CD4-positive, alpha-beta T cell treated with Interleukin-21 for 1 hour (primary cell): ENCODE data around the gene SYF2.
A peak's percentile ranks its signal among the peaks of the same experiment; 100 is the strongest.
"Not testable (repeated sequence)": the region's sequence is repeated elsewhere in the genome, so short reads cannot be mapped to it uniquely, and the experiment has no call there.

Source experiments
- DNase-seq: peaks from one replicate; pipeline ENCODE4 v3.0.0-alpha.2; 2020

The SYF2 gene

DNA sequence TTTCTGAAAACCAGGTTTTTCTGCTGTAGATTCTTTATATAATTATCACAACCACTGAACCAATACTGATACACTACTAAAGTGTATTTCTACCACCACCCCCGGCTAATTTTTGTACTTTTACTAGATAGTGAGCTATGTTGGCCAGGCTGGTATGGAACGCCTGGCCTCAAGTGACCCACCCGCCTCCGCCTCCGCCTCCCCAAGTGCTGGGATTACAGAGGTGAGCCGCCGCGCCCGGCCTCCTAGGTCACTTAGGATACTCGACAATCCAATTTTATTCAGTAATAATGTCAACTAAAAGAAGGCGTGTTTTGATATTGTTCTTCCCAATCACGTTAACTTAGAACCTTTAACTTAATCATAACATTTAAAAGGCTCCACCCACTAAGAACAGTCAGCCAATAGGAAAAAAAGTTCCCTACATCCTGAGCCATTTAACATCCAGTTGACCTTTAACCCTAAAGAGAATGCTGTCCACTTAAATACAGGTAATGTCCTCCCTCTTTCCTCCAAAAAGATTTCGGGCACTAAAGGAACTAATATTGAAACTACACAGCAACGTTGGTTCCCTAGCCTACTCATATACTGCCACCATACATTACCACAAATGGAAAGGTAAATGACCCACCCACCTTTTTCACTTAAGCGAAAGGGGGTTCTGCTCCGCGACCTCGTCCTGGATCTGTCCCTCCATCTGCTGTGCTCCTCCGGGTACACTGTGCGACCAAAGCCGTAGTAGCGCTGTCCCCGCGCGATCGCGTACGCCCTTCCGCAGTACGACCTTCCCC lies 13.7 kb upstream of the SYF2 start:
- DNase-seq: peak; percentile 30

DNA sequence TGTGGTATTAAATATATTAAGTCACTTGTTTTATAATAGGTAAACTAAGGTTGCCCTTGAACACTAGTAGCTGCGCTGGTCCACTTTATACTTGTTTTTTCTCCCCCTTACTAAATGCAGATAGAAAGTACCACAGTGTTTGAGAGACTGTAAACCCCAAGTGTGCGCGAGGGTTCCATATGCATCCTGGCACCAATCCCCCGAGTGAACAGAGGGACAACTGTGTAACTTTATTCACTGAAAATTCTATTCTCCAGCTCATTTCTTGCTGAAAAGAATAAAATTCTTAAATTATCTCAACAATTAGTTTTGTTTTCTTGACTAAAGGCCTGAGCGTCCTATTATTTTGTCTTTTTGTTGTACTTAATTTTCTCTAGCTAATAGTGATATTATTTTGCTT lies 13.1 kb upstream of the SYF2 start:
- DNase-seq: no peak

DNA sequence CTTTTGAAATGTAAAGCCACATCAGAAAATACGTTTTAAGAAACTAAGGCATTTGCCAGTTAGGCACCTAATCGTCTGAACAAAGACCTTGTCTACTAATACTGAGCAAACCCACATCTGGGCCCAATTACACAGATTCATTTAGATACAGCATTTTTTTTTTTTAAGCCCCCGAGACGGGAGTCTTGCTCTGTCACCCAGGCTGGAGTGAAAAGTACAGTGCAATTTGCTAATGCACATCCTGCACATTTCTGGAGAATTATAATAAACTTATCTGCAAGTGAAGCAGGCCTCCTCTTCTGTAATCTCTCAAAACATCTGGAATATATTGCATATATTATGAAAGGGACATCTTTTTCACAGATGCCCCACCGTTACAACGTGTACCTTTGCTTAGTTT lies 11.6 kb upstream of the SYF2 start:
- no peak for DNase-seq

DNA sequence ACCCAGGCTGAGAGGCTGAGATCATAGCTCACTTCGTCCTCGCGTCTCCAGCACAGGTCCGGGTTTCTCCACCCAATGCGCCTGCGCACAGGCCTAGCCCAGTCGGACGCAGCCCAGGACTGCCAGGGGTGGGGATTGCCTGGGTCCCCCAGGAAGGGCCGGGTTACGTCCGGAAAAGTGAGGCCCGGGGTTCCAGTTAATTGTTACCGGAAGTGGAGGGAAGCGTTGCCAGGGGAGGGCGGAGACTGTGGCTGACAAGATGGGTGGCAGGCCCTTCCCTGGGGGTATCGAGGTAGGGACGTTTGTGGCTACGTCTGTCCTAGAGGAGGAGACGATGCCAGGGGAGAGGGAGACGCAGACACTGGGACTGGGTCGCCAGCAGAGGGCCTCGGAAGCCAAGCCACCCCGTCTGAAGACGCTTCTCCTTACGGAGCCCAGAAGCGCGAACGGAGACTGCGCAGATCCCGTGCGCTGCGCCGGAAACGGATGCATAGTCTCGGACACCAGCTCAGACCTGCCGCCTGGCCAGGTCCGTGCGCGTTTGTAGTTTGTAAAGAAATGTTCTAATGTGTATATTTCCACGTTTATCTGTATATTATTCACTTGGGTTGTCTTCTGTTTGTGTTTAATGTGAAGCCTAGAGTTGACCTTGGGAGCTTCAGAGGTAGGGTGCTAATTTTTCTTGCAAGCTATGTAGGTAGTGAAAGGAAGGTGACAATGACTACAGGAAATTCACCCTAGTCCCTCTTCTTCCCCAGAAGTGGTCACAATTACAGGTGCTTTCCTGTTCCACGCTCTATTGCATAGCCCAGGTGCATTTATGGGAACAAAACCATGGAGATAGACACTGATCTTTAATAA lies 7.6 kb upstream of the SYF2 start:
- DNase-seq: peak; percentile 94

DNA sequence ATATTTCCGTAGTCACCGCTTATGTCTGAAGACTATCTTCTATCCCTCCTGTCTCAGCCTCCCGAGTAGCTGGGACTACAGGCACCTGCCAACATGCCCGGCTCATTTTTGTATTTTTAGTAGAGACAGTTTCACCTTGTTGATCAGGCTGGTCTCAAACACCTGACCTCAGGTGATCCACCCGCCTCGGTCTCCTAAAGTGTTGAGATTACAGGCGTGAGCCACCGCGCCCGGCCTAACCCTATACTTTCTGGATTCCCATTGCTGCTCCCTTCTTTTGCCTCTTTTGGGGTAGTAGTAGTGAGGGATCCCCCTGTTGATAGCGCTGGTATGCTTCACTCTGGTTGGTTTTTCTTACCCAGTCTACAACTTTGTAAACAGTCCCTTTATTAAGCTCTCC lies 5.7 kb upstream of the SYF2 start:
- DNase-seq: no peak

DNA sequence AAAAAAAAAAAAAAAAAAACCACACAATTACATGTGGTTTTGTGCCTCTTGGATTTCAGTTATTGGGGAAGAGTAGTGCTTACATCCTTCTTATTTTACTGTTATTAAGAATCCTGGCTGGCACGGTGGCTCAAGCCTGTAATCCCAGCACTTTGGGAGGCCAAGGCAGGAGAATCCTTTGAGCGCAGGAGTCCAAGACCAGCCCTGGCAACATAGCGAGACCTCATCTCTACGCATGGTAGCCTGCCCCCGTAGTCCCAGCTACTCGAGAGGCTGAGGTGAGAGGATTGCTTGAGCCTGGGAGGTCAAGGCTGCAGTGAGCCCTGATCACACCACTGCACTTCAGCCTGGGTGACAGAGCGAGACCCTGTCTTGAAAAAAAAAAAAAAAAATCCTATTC lies 4.0 kb upstream of the SYF2 start:
- DNase-seq: not testable (repeated sequence)

DNA sequence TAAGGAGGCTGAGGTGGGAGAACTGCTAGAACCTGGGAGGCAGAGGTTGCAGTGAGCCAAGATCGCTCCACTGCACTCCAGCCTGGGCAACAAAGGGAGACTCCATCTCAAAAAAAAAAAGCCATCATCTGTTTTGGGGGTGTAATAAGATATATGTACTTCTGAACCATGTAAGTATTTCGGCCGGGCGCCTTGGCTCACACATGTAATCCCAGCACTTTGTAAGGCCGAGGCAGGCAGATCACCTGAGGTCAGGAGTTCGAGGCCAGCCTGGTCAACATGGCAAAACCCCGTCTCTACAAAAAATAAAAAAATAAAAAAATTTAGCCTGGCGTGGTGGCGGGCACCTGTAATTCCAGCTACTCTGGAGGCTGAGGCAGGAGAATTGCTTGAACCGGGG lies 3.1 kb upstream of the SYF2 start:
- DNase-seq: not testable (repeated sequence)

DNA sequence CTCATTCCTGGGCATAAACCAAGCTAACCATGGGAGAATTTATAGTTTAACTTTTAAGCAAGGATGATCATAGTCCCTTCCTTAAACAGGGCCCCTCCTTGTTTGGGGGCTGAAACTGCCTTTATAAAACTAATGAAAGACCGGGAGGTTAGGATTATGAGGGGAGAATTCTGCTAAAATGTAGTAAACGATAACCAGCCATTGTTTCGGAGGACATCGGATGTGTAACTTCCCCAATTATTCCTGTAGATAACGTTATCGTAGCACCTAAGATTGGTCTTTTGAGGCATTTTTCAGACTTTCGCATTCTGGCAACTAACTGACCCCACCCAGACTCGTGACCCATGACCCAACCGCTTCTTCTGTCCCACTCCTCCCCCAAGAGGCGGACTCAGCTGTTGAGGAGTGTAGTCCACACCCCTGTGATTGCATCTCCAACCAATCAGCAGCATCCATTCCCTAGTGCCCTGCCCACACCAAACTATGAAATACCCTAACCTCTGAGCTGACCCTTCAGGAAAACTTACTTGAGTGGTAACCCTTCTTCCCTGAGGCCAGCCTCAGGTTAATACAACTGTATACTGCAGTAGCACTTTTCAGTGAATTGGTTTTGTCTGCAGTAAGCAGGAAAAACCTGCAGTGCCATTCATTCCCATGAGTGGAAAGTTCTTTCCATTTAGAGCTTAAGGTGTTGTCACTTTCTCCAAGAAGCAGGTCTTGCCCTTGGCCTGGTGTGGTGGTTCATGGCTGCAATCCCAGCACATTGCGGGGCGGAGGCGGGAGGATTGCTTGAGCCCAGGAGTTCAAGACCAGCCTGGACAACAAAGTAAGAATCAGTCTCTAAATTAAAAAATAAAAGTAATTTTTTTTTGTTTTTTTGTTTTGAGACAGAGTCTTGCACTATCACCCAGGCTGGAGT lies 823 bp upstream of the SYF2 start:
- peak; percentile 84 for DNase-seq

DNA sequence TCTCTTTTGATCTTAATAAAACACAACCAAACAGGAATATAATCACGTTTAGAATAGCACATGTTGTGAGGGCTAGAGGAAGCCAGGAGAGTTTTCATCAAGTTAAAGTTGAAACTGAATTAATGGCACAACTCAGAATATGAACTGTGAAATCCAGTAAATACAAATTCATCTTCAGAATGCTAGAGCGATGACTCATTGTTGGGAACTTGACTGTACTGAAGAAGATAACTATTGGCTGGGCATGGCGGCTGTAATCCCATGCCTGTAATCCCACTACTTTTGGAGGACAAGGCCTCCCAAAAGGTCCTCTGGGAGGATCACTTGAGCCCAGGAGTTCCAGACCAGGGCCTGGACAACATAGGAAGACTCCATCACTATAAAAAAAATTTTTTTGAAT lies 8.8 kb downstream of the SYF2 start:
- DNase-seq: no peak

DNA sequence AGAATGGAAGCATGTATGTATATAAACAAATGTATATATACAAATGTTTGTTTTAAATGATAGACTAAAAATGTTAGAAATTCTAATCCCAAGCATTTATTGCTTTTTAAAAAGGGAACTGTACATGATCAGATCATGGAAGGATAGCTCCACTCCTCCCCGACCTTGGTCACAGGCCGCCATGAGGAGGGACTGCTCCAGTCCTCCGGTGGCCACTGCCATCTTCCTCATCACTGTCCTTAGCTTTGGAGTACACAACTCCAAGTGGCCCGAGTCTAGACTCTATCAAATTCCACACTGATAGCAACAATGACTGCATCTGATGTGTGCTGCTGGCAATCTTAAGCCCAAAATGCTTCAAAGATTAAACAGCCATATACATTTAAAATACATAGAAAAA lies 9.7 kb downstream of the SYF2 start:
- DNase-seq: no peak

DNA sequence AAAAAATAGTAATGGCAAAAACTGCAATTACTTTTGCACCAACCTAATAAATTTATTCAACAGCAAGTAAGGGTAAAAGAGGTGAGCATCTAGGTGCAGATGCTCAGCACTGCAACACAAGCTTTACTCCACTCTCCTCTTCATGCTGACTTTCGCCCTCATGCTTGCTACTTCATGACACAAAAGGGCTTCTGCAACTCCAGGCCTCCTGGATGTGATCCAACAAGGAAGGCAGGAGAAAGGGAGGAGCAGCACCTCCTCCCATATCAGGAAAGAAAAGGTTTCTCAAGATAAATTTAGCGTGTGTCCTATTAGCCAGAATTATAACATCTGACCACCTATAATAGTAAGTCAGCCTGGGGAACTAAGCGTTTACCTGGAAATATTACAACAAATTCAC lies 11.6 kb downstream of the SYF2 start:
- no peak for DNase-seq

DNA sequence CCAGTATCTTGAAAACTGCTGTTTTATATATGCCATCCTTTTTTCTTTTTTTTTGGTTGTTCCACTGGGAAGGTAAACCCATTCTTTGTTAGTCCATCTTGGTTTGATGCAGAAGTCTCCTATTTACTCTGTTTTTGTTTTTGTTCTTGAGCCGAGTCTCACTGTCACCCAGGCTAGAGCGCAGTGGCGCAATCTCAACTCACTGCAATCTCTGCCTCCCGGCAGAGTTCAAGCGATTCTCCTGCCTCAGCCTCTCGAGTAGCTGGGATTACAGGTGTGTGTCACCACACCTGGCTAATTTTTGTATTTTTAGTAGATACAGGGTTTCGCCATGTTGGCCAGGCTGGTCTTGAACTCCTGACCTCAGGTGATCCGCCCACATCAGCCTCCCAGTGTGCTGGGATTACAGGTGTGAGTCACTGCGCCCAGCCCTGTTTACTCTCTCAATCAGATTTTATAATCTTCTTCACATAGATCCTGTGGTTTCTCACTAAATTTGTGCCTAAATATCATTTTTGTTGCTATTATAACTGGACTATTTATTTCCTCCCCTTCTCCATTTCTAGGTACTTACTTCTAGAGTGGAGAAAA lies 12.5 kb downstream of the SYF2 start:
- DNase-seq: no peak

DNA sequence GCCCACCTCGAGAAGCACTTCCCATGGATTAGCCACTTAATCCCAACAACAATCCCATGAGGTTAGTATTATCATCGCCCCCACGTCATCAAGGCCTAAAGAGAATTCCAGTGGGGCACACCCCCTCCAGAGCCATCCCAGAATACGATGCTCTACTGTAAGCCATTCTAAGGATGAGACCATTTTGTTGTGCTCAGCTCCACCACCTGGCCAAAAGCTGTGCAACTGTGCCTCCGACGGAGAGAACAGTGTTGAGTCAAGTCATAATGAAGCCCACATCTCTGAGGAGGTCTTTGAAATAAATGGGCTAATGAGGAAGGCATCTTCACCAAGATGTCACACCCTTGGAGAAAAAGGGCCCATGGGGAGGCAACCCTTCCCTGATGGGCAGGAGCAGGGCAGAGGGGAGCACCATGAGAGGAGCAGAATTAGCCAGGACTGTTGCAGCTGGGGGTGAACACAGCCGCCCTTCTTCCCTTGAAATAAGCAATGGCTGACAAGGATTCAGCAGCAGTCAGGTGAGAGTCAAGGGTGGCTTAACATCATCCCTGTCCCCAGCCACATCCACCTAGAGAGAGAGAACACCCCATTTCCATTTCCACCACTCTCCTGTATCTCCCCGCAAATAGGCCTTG lies 14.6 kb downstream of the SYF2 start:
- DNase-seq: no peak

DNA sequence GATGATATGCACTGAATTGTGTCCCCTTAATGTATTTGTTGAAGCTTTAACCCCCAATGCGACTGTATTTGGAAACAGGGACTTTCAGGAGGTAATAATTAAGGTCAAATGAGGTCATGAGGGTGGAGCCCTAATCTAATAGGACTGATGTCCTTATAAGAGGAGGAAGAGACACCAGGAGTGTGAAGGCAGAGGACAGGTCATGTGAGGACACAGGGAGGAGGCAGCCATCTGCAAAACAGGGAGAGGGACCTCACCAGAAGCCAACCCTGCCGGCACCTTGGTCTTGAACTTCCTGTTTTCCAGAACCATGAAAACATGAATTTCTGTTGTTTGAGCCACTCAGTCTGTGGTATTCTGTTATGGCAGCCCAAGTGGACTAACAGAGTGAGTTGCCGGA lies 15.3 kb downstream of the SYF2 start:
- no peak for DNase-seq

DNA sequence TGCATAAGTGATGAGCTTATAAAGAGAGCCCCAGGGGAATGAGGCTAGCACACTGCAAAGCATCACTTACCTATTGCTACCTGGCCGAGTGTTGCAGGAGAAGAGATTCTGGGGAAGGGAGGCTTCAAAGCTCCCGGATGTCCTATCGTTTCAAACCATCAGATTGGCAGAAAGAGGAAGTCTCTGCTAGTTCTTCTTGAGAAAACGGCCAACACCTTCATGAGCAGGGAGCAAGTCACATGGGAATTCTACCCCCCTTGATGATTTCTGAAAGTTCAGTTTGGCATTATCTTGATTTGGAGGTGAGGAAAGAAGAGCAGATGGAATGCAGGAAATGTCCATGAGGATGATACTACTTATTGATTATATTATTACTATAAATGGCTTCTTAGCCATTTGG lies 16.2 kb downstream of the SYF2 start:
- no peak for DNase-seq

DNA sequence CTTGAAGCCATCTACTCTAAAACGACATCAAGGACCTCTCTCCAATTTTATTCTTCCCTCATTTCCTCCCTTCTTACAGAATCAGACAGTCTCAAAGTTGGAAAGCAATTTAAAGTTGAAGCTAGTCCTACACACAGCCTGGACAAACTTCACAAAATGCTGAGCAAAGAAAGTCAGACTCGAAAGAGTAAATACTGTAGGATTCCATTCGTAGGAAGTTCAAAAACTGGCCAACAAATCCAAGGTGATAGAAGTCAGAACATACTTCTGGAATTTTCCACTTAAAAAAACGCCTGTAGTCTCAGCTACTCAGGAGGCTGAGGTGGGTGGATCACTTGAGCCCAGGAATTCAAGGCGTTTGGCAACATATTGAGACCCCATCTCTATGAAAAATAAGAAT lies 19.6 kb downstream of the SYF2 start:
- DNase-seq: no peak

DNA sequence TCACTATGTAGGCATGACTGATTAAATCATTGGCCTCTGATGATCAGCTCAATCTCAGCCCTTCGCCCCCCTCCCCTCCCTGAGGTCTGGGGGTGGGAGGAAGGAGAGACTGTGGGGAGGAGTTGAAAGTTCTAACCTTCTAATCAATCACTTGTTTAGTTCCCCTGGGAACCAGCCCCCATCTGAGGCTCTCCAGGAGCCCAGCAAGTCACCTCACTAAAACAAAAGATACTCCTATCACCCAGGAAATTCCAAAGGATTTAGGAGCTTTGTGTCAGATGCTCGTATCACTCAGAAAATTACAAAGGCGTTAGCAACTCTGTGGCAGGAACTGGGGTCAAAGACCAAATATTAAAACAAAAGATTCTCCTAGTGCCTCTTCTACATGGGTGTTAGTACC lies 21.6 kb downstream of the SYF2 start:
- DNase-seq: no peak

DNA sequence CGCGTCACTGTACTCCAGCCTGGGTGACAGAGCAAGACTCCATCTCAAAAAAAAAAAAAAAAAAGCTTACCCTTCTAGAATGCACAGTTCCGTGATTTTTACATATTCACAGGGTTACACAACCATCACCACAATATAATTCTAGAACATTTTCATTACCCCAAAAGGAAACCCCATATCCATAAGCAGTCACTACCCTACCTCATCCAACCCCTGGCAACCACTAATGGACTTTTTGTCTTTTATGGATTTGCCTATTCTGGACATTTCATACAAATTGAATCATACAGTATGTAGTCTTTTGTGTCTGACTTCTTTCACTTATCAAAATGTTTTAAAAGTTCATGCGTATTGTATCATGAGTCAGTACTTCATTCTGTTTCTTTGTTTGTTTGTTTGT lies 22.8 kb downstream of the SYF2 start:
- DNase-seq: no peak

DNA sequence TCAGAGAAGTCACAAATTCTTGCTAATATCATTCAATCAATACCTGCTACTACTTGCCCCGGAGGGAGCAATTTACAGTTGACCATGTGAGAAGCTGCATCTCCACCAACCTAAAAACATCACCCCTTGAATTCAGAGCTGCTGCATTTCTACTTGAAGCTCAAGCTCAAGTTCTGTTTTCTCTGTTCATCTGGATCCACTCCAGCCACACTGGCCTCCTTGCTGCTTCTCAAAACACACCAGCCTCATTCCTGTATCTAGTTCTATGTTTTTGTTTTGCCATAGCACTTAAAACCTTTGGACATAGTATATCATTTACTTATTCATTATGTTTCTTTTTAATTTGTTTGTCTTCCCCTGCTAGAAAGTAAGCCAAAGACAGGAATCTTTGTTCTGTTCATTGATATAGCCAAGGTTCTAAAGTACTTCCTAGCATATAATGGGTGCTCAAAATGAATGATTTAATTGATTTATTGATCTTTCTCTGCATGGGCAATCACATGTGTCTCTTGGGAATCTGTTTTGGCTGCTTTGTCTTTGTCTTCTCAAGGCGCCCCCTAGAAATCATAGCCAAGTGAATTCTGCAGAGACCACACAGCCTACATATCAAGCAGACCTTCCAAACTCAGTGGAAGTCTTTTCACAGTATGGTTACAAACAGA lies 23.6 kb downstream of the SYF2 start:
- no peak for DNase-seq

DNA sequence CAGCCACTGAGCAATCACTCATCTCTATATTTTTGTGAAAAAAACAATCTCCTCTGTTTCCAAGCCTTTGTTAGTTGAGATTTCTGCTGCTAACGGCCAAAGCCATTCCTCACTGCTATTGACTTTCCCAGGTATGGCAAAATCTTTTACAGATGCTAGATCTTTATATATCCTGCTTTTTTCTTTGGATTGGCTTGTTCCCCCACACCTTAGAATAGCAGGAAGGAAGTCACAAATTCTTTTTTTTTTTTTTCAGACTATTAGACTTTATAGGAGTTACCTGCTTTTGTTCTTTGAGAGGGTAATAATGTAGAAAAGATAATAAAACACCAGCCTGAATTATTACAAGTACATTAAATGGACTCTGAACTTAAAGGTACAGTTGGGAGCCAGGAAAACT lies 24.2 kb downstream of the SYF2 start:
- no peak for DNase-seq

DNA sequence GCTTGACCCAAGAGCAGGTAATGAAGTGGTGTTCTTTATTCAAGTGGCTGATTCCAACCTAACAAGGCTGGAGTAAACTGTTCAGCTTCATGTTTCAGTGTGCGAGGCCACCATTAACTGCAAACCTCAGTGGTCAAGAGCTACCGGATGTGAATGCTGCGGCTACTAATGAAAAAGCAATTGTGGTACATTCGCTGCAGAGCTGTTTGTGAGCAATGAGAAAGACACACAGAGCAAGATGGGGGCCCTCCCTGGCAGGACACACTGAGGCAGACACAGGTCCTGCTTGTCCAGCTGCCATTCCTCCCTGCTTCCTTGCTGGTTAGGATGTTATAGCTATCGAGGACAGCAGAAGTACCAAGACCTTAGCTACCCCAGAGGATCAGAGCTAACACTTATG lies 26.1 kb downstream of the SYF2 start:
- no peak for DNase-seq

DNA sequence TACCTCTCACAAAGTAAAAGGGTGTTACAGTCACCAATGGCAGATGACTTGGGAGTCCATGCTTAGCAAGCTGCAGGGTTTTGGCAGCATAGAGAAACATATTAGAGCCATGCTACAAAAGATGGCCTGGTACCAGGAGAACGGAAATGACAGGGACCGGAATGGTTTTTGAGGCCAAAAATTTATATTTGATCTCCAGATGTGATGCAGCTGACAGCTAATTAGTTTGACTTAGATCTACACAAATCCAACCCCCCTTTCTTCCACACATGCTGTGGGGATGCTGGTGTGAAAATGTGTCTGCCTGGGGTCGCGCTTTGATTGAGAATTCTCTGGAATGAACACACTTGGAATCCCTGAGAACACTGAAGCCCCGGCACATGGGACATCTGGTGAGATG lies 26.5 kb downstream of the SYF2 start:
- no peak for DNase-seq
